Measurements from ENCODE around the gene CCPG1. TPM values are rescaled to one million over a fixed set of nuclear protein-coding genes. Genes with fewer than 3 reads are reported as not detected.

CCPG1 gene
- total and polyA plus RNA-seq, 10 of the 15 experiments (the other 5 are each of a cell fraction or from before 2014, with no cell fraction given): 5.1 to 15.8 (median 10.0) TPM

DNA sequence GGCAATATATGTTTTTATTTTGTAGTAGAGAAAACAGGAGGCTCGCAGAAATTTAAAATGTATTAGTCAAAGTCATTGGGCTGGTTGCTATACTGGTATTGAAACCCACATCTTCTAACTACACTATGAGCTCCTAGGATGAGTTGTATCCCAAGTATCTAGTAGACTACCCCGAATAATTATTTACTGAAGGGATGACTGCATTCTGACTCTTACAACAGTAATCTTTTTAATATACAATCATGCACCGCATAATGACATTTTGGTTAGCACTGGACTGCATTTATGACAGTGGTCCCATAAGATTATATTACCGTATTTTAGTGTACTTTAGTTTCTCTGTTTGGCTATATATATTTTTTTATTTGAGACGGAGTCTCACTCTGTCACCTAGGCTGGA, 73.8 kb downstream of the CCPG1 start (continued):
- TF ChIP-seq BACH1 (IDR thresholded peaks at IDR 0.05; ENCODE audit: borderline replicate concordance): no peak
- no peak for TF ChIP-seq ZNF384 (IDR thresholded peaks at IDR 0.05; ENCODE audit: borderline replicate concordance, low read depth, low read length)
- TF ChIP-seq RELB (IDR thresholded peaks at IDR 0.05; ENCODE audit: low read depth): no peak
- TF ChIP-seq, protein P1, sequence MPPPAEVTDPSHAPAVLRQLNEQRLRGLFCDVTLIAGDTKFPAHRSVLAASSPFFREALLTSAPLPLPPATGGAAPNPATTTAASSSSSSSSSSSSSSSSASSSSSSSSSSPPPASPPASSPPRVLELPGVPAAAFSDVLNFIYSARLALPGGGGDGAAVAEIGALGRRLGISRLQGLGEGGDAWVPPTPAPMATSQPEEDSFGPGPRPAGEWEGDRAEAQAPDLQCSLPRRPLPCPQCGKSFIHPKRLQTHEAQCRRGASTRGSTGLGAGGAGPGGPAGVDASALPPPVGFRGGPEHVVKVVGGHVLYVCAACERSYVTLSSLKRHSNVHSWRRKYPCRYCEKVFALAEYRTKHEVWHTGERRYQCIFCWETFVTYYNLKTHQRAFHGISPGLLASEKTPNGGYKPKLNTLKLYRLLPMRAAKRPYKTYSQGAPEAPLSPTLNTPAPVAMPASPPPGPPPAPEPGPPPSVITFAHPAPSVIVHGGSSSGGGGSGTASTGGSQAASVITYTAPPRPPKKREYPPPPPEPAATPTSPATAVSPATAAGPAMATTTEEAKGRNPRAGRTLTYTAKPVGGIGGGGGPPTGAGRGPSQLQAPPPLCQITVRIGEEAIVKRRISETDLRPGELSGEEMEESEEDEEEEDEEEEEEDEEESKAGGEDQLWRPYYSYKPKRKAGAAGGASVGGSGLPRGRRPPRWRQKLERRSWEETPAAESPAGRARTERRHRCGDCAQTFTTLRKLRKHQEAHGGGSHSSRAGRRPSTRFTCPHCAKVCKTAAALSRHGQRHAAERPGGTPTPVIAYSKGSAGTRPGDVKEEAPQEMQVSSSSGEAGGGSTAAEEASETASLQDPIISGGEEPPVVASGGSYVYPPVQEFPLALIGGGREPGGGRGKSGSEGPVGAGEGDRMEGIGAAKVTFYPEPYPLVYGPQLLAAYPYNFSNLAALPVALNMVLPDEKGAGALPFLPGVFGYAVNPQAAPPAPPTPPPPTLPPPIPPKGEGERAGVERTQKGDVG (CRISPR knock-in tag; IDR thresholded peaks at IDR 0.05): no peak
- TF ChIP-seq, protein P2, sequence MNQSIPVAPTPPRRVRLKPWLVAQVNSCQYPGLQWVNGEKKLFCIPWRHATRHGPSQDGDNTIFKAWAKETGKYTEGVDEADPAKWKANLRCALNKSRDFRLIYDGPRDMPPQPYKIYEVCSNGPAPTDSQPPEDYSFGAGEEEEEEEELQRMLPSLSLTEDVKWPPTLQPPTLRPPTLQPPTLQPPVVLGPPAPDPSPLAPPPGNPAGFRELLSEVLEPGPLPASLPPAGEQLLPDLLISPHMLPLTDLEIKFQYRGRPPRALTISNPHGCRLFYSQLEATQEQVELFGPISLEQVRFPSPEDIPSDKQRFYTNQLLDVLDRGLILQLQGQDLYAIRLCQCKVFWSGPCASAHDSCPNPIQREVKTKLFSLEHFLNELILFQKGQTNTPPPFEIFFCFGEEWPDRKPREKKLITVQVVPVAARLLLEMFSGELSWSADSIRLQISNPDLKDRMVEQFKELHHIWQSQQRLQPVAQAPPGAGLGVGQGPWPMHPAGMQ (IDR thresholded peaks at IDR 0.05; ENCODE audit: borderline replicate concordance): no peak
- TF ChIP-seq, protein P3, sequence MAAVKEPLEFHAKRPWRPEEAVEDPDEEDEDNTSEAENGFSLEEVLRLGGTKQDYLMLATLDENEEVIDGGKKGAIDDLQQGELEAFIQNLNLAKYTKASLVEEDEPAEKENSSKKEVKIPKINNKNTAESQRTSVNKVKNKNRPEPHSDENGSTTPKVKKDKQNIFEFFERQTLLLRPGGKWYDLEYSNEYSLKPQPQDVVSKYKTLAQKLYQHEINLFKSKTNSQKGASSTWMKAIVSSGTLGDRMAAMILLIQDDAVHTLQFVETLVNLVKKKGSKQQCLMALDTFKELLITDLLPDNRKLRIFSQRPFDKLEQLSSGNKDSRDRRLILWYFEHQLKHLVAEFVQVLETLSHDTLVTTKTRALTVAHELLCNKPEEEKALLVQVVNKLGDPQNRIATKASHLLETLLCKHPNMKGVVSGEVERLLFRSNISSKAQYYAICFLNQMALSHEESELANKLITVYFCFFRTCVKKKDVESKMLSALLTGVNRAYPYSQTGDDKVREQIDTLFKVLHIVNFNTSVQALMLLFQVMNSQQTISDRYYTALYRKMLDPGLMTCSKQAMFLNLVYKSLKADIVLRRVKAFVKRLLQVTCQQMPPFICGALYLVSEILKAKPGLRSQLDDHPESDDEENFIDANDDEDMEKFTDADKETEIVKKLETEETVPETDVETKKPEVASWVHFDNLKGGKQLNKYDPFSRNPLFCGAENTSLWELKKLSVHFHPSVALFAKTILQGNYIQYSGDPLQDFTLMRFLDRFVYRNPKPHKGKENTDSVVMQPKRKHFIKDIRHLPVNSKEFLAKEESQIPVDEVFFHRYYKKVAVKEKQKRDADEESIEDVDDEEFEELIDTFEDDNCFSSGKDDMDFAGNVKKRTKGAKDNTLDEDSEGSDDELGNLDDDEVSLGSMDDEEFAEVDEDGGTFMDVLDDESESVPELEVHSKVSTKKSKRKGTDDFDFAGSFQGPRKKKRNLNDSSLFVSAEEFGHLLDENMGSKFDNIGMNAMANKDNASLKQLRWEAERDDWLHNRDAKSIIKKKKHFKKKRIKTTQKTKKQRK (IDR thresholded peaks at IDR 0.05; ENCODE audit: low read depth, low read length): no peak

All from GM12878 (cell line).